DLD1 (cell line): Measurements from ENCODE around the gene FAM72A.
"Not testable (repeated sequence)": the region's sequence is repeated elsewhere in the genome, so short reads cannot be mapped to it uniquely, and the experiment has no call there.

Experiments used
- in situ Hi-C: cut with HindIII; loops from 2 replicates; pipeline ENCODE4 v1.10.0; 2017; ENCODE audit warnings: low sequenced_read_pairs

The FAM72A gene

GRCh38 chr1:206169794-206170193 is 32.8 kb downstream of the FAM72A start:
- in situ Hi-C loops: not testable (repeated sequence)

GRCh38 chr1:206167350-206168029 is 35.1 kb downstream of the FAM72A start:
- in situ Hi-C loops: not testable (repeated sequence)

- in situ Hi-C loops: no loop called here
These were observed 56.8 kb downstream of the FAM72A start for GRCh38 chr1:206145771-206146290.

DNA sequence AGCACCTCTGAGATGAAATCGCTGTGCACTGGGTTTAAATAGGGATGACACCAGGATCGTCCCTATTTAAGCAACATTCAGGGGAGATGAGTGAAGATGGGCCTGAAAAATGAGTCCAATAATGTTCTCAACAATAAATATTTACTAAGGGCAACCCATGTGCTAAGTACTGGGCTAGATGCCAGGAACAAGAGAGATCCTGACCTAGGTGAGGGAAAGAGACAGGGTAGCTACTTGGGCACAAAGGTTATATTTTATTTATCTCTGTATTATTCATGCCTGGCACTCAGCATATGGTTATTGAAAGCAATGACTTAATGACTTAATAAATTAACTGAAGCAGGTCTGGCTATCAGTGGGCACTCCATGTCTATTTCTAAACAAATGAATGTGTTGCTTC is 58.0 kb downstream of the FAM72A start:
- in situ Hi-C loops: no loop called here

GRCh38 chr1:206143537-206144172 is 59.0 kb downstream of the FAM72A start:
- in situ Hi-C loops: no loop called here

DNA sequence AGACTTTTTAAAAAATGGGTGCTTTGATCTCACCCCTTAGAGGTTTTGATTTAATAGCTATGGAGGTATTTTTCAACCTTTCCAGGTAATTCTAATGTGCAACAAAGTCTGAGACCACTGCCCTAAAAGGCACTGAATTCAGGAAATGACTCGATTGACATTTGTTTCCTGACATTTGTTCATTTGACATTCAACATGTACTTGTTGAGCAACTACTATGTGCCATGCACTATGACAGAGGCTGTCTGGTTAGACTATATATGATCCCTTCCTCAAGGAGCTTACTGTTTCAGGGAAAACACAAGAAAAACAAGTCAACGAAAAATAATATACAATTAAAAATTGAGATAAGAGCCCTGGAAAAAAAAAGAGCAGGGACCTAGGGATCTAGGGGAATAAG is 59.9 kb downstream of the FAM72A start:
- in situ Hi-C loops: no loop called here

GRCh38 chr1:206142011-206142410 is 60.6 kb downstream of the FAM72A start:
- in situ Hi-C loops: no loop called here

DNA sequence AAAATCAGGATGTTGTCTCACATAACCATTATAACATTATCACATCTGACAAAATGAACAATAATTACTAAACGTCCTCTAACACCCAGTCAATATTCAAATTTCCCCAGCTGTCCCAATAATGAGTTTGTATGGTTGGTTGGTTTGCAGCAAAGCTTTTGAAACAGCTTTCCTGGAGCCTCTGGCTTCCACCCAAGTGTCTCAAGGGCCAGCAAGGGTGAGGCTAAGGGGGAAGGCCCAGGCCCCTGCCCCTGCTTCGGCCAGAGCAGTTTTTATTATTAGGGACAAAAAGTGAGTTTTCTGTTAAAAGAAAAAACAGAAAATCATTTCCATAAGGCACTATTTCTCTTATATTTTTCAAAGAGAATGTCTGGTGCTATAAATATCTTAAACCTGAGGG is 66.4 kb downstream of the FAM72A start:
- in situ Hi-C loops: no loop called here
